ENCODE measurements around the gene PICK1. TPM values are rescaled to one million over a fixed set of nuclear protein-coding genes. Genes with fewer than 3 reads are reported as not detected.

The PICK1 gene
- total RNA-seq, 6 donors from 2014 or later: 31.6 to 189 (median 50.3) TPM

GRCh38 chr22:38038890-38039812, 18.1 kb upstream of the PICK1 start:
- peak in 1 of 2 donors; percentile 80 for DNase-seq
- peak overlapping the region in 3 of 4 donors; percentile 53 to 62 (median 60) for H3K27ac ChIP-seq

GRCh38 chr22:38040953-38041759, 16.0 kb upstream of the PICK1 start:
- WGBS, 2 donors: 89 to 91% methylated on average over 20 of the region's 20 CpGs
- no peaks in the 10 kb centered on the region for H3K36me3 ChIP-seq

More at GRCh38 chr22:38038890-38039812, 18.1 kb upstream of the PICK1 start:
- no peaks in the 10 kb centered on the region for H3K27me3 ChIP-seq
- H3K36me3 ChIP-seq: no peaks in the 10 kb centered on the region
- H3K4me1 ChIP-seq: peaks cover 14 to 22% (median 18%) of the 10 kb centered on the region in 4 donors
- no peak for TF ChIP-seq EP300 (IDR thresholded peaks at IDR 0.05)
- no peak for TF ChIP-seq CTCF (IDR thresholded peaks at IDR 0.05)
- no peak for TF ChIP-seq POLR2AphosphoS5 (IDR thresholded peaks at IDR 0.05)
- no peak for TF ChIP-seq POLR2A (IDR thresholded peaks at IDR 0.05)
- WGBS, 2 donors: 78 to 86% methylated on average over 33 to 43 of the region's 46 CpGs
- no peak for ATAC-seq (ENCODE audit: low FRiP score in 2 of 2)
- H3K9me3 ChIP-seq: no peaks in the 10 kb centered on the region
- no peak overlapping the region for H3K4me3 ChIP-seq

GRCh38 chr22:38041760-38042487, 15.3 kb upstream of the PICK1 start:
- H3K4me3 ChIP-seq: no peak overlapping the region
- H3K36me3 ChIP-seq: no peaks in the 10 kb centered on the region
- WGBS, 2 donors: 57 to 70% methylated on average over 5 of the region's 5 CpGs
- H3K9me3 ChIP-seq: no peaks in the 10 kb centered on the region
- H3K27ac ChIP-seq: peak overlapping the region in 1 of 4 donors; percentile 6
- DNase-seq (no peak), ATAC-seq (ENCODE audit: low FRiP score in 2 of 2) (peak; percentile 27 to 50)
- no peaks in the 10 kb centered on the region for H3K27me3 ChIP-seq
- TF ChIP-seq POLR2A (IDR thresholded peaks at IDR 0.05) (no peak), EP300 (IDR thresholded peaks at IDR 0.05) (no peak), POLR2AphosphoS5 (IDR thresholded peaks at IDR 0.05) (no peak), CTCF (IDR thresholded peaks at IDR 0.05) (no peak)
- H3K4me1 ChIP-seq: peaks cover 6 to 14% (median 10%) of the 10 kb centered on the region in 4 donors

More at GRCh38 chr22:38040953-38041759, 16.0 kb upstream of the PICK1 start:
- Histone ChIP-seq H3K9me3 (no peaks in the 10 kb centered on the region), H3K27me3 (no peaks in the 10 kb centered on the region), H3K27ac (no peak overlapping the region), H3K4me3 (no peak overlapping the region), H3K4me1 (peaks cover 6 to 14% (median 10%) of the 10 kb centered on the region in 4 donors)
- no peak for DNase-seq
- ATAC-seq (ENCODE audit: low FRiP score in 2 of 2): no peak
- TF ChIP-seq POLR2AphosphoS5 (IDR thresholded peaks at IDR 0.05) (no peak), EP300 (IDR thresholded peaks at IDR 0.05) (no peak), POLR2A (IDR thresholded peaks at IDR 0.05) (no peak), CTCF (IDR thresholded peaks at IDR 0.05) (no peak)

GRCh38 chr22:38042488-38042790, 14.8 kb upstream of the PICK1 start:
- H3K4me1 ChIP-seq: peaks cover 6 to 14% (median 10%) of the 10 kb centered on the region in 4 donors
- H3K4me3 ChIP-seq: no peak overlapping the region
- no peak for ATAC-seq (ENCODE audit: low FRiP score in 2 of 2)
- TF ChIP-seq POLR2AphosphoS5 (IDR thresholded peaks at IDR 0.05) (no peak), EP300 (IDR thresholded peaks at IDR 0.05) (no peak), POLR2A (IDR thresholded peaks at IDR 0.05) (no peak), CTCF (IDR thresholded peaks at IDR 0.05) (no peak)
- no peaks in the 10 kb centered on the region for H3K9me3 ChIP-seq
- no peaks in the 10 kb centered on the region for H3K36me3 ChIP-seq
- H3K27ac ChIP-seq: peak overlapping the region in 1 of 4 donors; percentile 6
- WGBS, 2 donors: 36 to 37% methylated on average over 1 of the region's 1 CpG
- no peak for DNase-seq
- H3K27me3 ChIP-seq: no peaks in the 10 kb centered on the region
